ENCODE data around the gene RBM6. TPM values are rescaled to one million over a fixed set of nuclear protein-coding genes. Genes with fewer than 3 reads are reported as not detected.

Gene RBM6
- total RNA-seq, 1 experiment from 2014 or later = 118 TPM

GRCh38 chr3:49903451-49904424, 36.2 kb upstream of the RBM6 start, which contains the start of gene MST1R (continued):
- TF ChIP-seq GABPB1 (CRISPR knock-in tag; IDR thresholded peaks at IDR 0.05) = no peak
- TF ChIP-seq ZNF317 (CRISPR knock-in tag; IDR thresholded peaks at IDR 0.05; ENCODE audit: borderline replicate concordance, low read depth) = no peak
- no peak for TF ChIP-seq NFATC4 (CRISPR knock-in tag; IDR thresholded peaks at IDR 0.05)
- TF ChIP-seq E2F5 (CRISPR knock-in tag; IDR thresholded peaks at IDR 0.05) = peak; percentile 86
- TF ChIP-seq GTF2I (CRISPR knock-in tag; conservative IDR thresholded peaks at IDR 0.05) = no peak
- no peak for TF ChIP-seq ERG (CRISPR knock-in tag; IDR thresholded peaks at IDR 0.05)
- no peak for TF ChIP-seq KAT7 (CRISPR knock-in tag; IDR thresholded peaks at IDR 0.05; ENCODE audit: borderline replicate concordance)
- no peak for TF ChIP-seq FOXP1 (CRISPR knock-in tag; IDR thresholded peaks at IDR 0.05; ENCODE audit: borderline replicate concordance)
- no peak for TF ChIP-seq EMX1 (CRISPR knock-in tag; IDR thresholded peaks at IDR 0.05)
- no peak for TF ChIP-seq TCF7 (CRISPR knock-in tag; IDR thresholded peaks at IDR 0.05; ENCODE audit: low read depth)
- no peak for TF ChIP-seq NR3C1 (CRISPR knock-in tag; conservative IDR thresholded peaks at IDR 0.05; ENCODE audit: low read depth)
- peak; percentile 81 for TF ChIP-seq SP1 (CRISPR knock-in tag; conservative IDR thresholded peaks at IDR 0.05)
- no peak for TF ChIP-seq AR (CRISPR knock-in tag; IDR thresholded peaks at IDR 0.05)
- TF ChIP-seq MYBL2 (CRISPR knock-in tag; IDR thresholded peaks at IDR 0.05) = no peak
- no peak for TF ChIP-seq ZNF263 (CRISPR knock-in tag; IDR thresholded peaks at IDR 0.05; ENCODE audit: low read depth)
- TF ChIP-seq CBFB (CRISPR knock-in tag; IDR thresholded peaks at IDR 0.05; ENCODE audit: low read depth) = 0 out of 2 replicates have a peak, but pooled peaks have one; percentile 46
- TF ChIP-seq SOX15 (CRISPR knock-in tag; IDR thresholded peaks at IDR 0.05) = no peak
- no peak for TF ChIP-seq SMAD4 (CRISPR knock-in tag; IDR thresholded peaks at IDR 0.05)
- TF ChIP-seq FOXJ3 (CRISPR knock-in tag; IDR thresholded peaks at IDR 0.05; ENCODE audit: borderline replicate concordance) = no peak
- no peak for TF ChIP-seq ATF1 (CRISPR knock-in tag; IDR thresholded peaks at IDR 0.05)
- 0 out of 2 replicates have a peak, but pooled peaks have one; percentile 41 for TF ChIP-seq USF1 (CRISPR knock-in tag; IDR thresholded peaks at IDR 0.05)
- no peak for TF ChIP-seq ZNF671 (CRISPR knock-in tag; IDR thresholded peaks at IDR 0.05)
- no peak for TF ChIP-seq SMAD3 (CRISPR knock-in tag; IDR thresholded peaks at IDR 0.05; ENCODE audit: borderline replicate concordance)
- no peak for TF ChIP-seq FOXK1 (CRISPR knock-in tag; IDR thresholded peaks at IDR 0.05)
- no peak for TF ChIP-seq ATF6 (CRISPR knock-in tag; IDR thresholded peaks at IDR 0.05)
- no peak for TF ChIP-seq RORB (CRISPR knock-in tag; IDR thresholded peaks at IDR 0.05)
- TF ChIP-seq MAX (CRISPR knock-in tag; IDR thresholded peaks at IDR 0.05) = peak; percentile 84
- TF ChIP-seq HMGA2 (CRISPR knock-in tag; IDR thresholded peaks at IDR 0.05) = no peak
- no peak for TF ChIP-seq JUN (CRISPR knock-in tag; IDR thresholded peaks at IDR 0.05)
- TF ChIP-seq NFE2L1 (CRISPR knock-in tag; IDR thresholded peaks at IDR 0.05) = peak; percentile 12; the same call in 1 of the 2 replicates
